K562 (cell line): ENCODE measurements around the gene PPM1L. TPM values are rescaled to one million over a fixed set of nuclear protein-coding genes. Genes with fewer than 3 reads are reported as not detected.

ENCODE experiments used
- ATAC-seq: fragments of 200-7000 bp; cut with Tn5 transposase; 3 replicates; pipeline ENCODE4 v1.9.1; 2020; ENCODE audit warnings: moderate library complexity
- BruUV-seq: library from RNA; stranded (reverse); fragments of 400-500 nt; replicated peaks from 2 replicates; lab custom pipeline; 2021; lab: Mats Ljungman, UMichigan
- CTCF ChIA-PET: fragments of 300-600 bp; formaldehyde crosslinking; extraction: SDS; loops from one replicate; lab custom pipeline; 2021; ENCODE audit warnings: low intra/inter-chr PET ratio; lab: Yijun Ruan, JAX
- POLR2A ChIA-PET: fragments of 300-600, 350-650 bp; sonication (Branson Sonifier 250); formaldehyde crosslinking; extraction: SDS; loops from one replicate; lab custom pipeline; 2021; ENCODE audit warnings: antibody characterized with exemption, inconsistent platforms; lab: Yijun Ruan, JAX
- DNase-seq, 4 experiments: peaks; one replicate each; pipeline versions ENCODE4 v3.0.0 to v3.0.0-alpha.2; 2011 to 2018; ENCODE audit warnings: low spot score in 3 of 4, mixed read lengths in 3 of 4; ENCODE audit errors: extremely low read depth in 1 of 4
- FAIRE-seq: peaks from 2 replicates; lab custom pipeline; 2011; peaks lifted over from hg19 to GRCh38; lab: Jason Lieb, UNC
- H2AFZ ChIP-seq: 2 replicates; pipeline ENCODE4 v1.6.0; 2011; ENCODE audit warnings: low read depth, low read length, control low read depth, inconsistent platforms
- H3K27ac ChIP-seq: fragments of 200-600 bp; 3 replicates; pipeline ENCODE4 v1.8.0; 2011; ENCODE audit warnings: low read depth, mild to moderate bottlenecking, control low read depth, inconsistent platforms, low read length, moderate library complexity, mixed read lengths; ENCODE audit errors: extremely low read depth
- H3K27me3 ChIP-seq, 2 experiments: fragments of 300-600 bp in 1 of 2; 2 replicates in 1 of 2; 3 replicates in 1 of 2; pipeline versions ENCODE4 v1.6.0 to v1.8.0; 2011; ENCODE audit warnings: inconsistent platforms in 2 of 2, low read length in 2 of 2, mild to moderate bottlenecking in 1 of 2, mixed read lengths in 1 of 2, moderate library complexity in 1 of 2; ENCODE audit not compliant: control insufficient read depth in 2 of 2, insufficient read depth in 2 of 2
- H3K36me3 ChIP-seq: fragments of 300-600 bp; 3 replicates; pipeline ENCODE4 v1.8.0; 2011; ENCODE audit warnings: mild to moderate bottlenecking, low read length, inconsistent platforms; ENCODE audit not compliant: control insufficient read depth, insufficient read depth
- H3K4me1 ChIP-seq, 2 experiments: fragments of 200-600 bp in 1 of 2; replicated peaks in 1 of 2; 2 replicates in 1 of 2; 3 replicates in 1 of 2; pipeline versions ENCODE4 v1.5.1 to v1.8.0; 2011; ENCODE audit warnings: inconsistent platforms in 2 of 2, low read length in 2 of 2, mild to moderate bottlenecking in 1 of 2, mixed read lengths in 1 of 2, moderate library complexity in 1 of 2; ENCODE audit not compliant: control insufficient read depth in 2 of 2, insufficient read depth in 2 of 2
- H3K4me2 ChIP-seq: 2 replicates; pipeline ENCODE4 v1.6.1; 2011; ENCODE audit warnings: low read length, control low read depth, inconsistent platforms, mixed read lengths; ENCODE audit not compliant: insufficient read depth
- H3K4me3 ChIP-seq: fragments of 200-600 bp; sonication (generic), shearing (Covaris generic); 2 replicates; pipeline ENCODE4 v1.5.1; 2016; ENCODE audit warnings: control low read depth, inconsistent platforms
- H3K79me2 ChIP-seq: fragments of 200-600 bp; 3 replicates; pipeline ENCODE4 v1.8.0; 2011; ENCODE audit warnings: low read length, inconsistent platforms; ENCODE audit not compliant: control insufficient read depth, insufficient read depth
- H3K9ac ChIP-seq, 2 experiments: 2 replicates each; pipeline versions ENCODE4 v1.6.0 to v1.6.1; 2011; ENCODE audit warnings: low read depth in 2 of 2, low read length in 2 of 2, control low read depth in 1 of 2, inconsistent platforms in 1 of 2, mild to moderate bottlenecking in 1 of 2, mixed read lengths in 1 of 2; ENCODE audit not compliant: insufficient read depth in 1 of 2
- H3K9me1 ChIP-seq: one replicate; pipeline ENCODE4 v1.6.0; 2011; ENCODE audit warnings: inconsistent platforms, mild to moderate bottlenecking, low read length, moderate library complexity; ENCODE audit not compliant: control insufficient read depth, insufficient read depth
- H3K9me3 ChIP-seq: replicated peaks from 2 replicates; pipeline ENCODE4 v1.5.1; 2011; ENCODE audit warnings: low read depth, low read length, inconsistent platforms; ENCODE audit not compliant: control insufficient read depth, insufficient read depth
- H4K20me1 ChIP-seq: replicated peaks from 2 replicates; pipeline ENCODE4 v1.6.1; 2011; ENCODE audit warnings: low read length, inconsistent platforms, mixed read lengths; ENCODE audit not compliant: control insufficient read depth, insufficient read depth
- EHMT2 ChIP-seq: fragments of 450-650 bp; IDR thresholded peaks from 2 replicates; pipeline ENCODE4 v1.6.1; 2018; ENCODE audit warnings: antibody characterized with exemption
- KDM4B ChIP-seq, 2 experiments: fragments of 450-650 bp in 1 of 2; sonication (generic) in 1 of 2; IDR thresholded peaks; 2 replicates each; pipeline ENCODE4 v1.6.1; 2016 to 2017; ENCODE audit warnings: borderline replicate concordance in 2 of 2, antibody characterized with exemption in 1 of 2, low read depth in 1 of 2, mild to moderate bottlenecking in 1 of 2
- NR2C2 ChIP-seq, 2 experiments: fragments of 200-800 bp in 1 of 2; sonication (Bioruptor generic) in 1 of 2; sonication (generic) in 1 of 2; formaldehyde crosslinking in 1 of 2; IDR thresholded peaks; 2 replicates each; pipeline versions ENCODE4 v1.6.1 to v1.8.0; 2016 to 2022; ENCODE audit warnings: mild to moderate bottlenecking in 1 of 2, missing compliant biosample characterization in 1 of 2, missing genetic modification characterization in 1 of 2, missing genetic modification reagents in 1 of 2
- SIN3B ChIP-seq: fragments of 450-650 bp; IDR thresholded peaks from 2 replicates; pipeline ENCODE4 v1.6.1; 2017; ENCODE audit warnings: low read depth, mild to moderate bottlenecking, moderate library complexity
- ZNF146 ChIP-seq: IDR thresholded peaks from one replicate; pipeline ENCODE4 v1.6.1; 2018; ENCODE audit warnings: missing compliant biosample characterization; ENCODE audit not compliant: unreplicated experiment
- ZNF347 ChIP-seq: fragments of 450-650 bp; formaldehyde crosslinking; IDR thresholded peaks from 2 replicates; pipeline ENCODE4 v1.4.0; 2020; ENCODE audit warnings: low read depth, mild to moderate bottlenecking, moderate library complexity
- WGBS: fragments of 100-300 bp; shearing (Covaris generic); methylation state at CpG from one replicate; pipeline ENCODE4 v1.1.6; 2016; ENCODE audit warnings: low coverage, mixed read lengths; ENCODE audit not compliant: insufficient coverage; ENCODE audit errors: missing lambda C conversion rate; 5-methylcytosine and 5-hydroxymethylcytosine counted together
- in situ Hi-C: fragments of 300-500 bp; cut with MboI; formaldehyde crosslinking; loops from 4 replicates; pipeline ENCODE4 v1.15.0; 2018; ENCODE audit warnings: inconsistent platforms, mixed read lengths
- intact Hi-C: fragments of 100-400 bp; cut with micrococcal nuclease; formaldehyde crosslinking; loops from 2 replicates; pipeline ENCODE4 v1.14.2; 2022
- polyA plus RNA-seq, 8 experiments: library from polyadenylated mRNA; depleted of rRNA in 4 of 8; stranded (reverse) in 5 of 8; unstranded in 3 of 8; fragments of >200 nt; fragmentation: Nextera tagmentation in 2 of 8; fragmentation: Illumina TruSeq in 1 of 8; extraction: Ambion mirVana in 2 of 8; extraction: Trizol in 1 of 8; gene quantifications; 2 replicates each; pipeline versions ENCODE4 v1.2.1 to v1.2.3, GENCODE V29; 2011 to 2014; ENCODE audit warnings: inconsistent platforms in 1 of 8, missing spikeins in 1 of 8
- total RNA-seq, 7 experiments: library from RNA; depleted of rRNA in 6 of 7; stranded (reverse); fragments of >200 nt in 6 of 7; fragmentation: Illumina TruSeq in 2 of 7; extraction: Trizol in 2 of 7; gene quantifications; 2 replicates each; pipeline versions ENCODE4 v1.2.1 to v1.2.3, GENCODE V29; 2011 to 2021; ENCODE audit warnings: low replicate concordance in 1 of 7
- TF ChIP-seq, protein P1 (sequence below): fragments of 250-450 bp; sonication (Bioruptor Pico); IDR thresholded peaks from 2 replicates; pipeline ENCODE4 v1.8.0; 2021; ENCODE audit warnings: moderate library complexity, mild to moderate bottlenecking, inconsistent platforms
- TF ChIP-seq, protein P2 (sequence below): sonication (generic); formaldehyde crosslinking; IDR thresholded peaks from 2 replicates; pipeline ENCODE4 v1.8.1; 2023; ENCODE audit warnings: mild to moderate bottlenecking, missing genetic modification reagents

PPM1L gene
- total and polyA plus RNA-seq, 9 of the 15 experiments (the other 6 are each of a cell fraction or from before 2014, with no cell fraction given): 0.01 to 0.41 (median 0.14) TPM

GRCh38 chr3:160827516-160827915 lies 71.5 kb downstream of the PPM1L start (continued):
- TF ChIP-seq EHMT2 (no peak), ZNF347 (CRISPR knock-in tag) (no peak), SIN3B (no peak), ZNF146 (no peak)
- TF ChIP-seq, protein P1, sequence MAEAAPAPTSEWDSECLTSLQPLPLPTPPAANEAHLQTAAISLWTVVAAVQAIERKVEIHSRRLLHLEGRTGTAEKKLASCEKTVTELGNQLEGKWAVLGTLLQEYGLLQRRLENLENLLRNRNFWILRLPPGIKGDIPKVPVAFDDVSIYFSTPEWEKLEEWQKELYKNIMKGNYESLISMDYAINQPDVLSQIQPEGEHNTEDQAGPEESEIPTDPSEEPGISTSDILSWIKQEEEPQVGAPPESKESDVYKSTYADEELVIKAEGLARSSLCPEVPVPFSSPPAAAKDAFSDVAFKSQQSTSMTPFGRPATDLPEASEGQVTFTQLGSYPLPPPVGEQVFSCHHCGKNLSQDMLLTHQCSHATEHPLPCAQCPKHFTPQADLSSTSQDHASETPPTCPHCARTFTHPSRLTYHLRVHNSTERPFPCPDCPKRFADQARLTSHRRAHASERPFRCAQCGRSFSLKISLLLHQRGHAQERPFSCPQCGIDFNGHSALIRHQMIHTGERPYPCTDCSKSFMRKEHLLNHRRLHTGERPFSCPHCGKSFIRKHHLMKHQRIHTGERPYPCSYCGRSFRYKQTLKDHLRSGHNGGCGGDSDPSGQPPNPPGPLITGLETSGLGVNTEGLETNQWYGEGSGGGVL (CRISPR knock-in tag): no peak
- TF ChIP-seq, all 486 proteins: peak for 0

DNA sequence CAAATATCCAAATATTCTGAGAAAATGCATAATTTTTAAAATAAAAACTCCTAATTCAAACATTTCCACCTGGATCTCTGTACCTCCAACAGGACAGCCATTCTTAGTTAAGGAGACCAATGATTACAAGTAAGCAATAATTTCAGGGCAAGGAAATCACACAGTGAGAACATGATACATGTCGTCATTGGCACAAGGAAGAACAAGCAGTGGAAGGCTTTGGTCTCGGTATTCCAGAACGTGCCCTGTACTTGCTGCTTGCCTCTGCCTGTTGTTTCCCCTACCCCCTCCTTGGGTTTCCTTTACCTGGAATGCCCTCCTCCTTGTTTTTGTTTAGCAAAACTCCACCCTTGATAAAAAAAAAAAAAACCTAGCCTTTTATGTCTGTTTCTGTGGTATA lies 72.8 kb downstream of the PPM1L start:
- BruUV-seq: no TSS peak
- no peak for DNase-seq
- Histone ChIP-seq H3K79me2 (no peaks in the 10 kb centered on the region), H3K27me3 (no peaks in the 10 kb centered on the region), H4K20me1 (no peaks in the 10 kb centered on the region), H3K4me1 (no peaks in the 10 kb centered on the region), H3K9ac (no peak overlapping the region), H3K9me3 (no peaks in the 10 kb centered on the region), H2AFZ (no peak overlapping the region), H3K4me3 (no peak overlapping the region), H3K4me2 (no peak overlapping the region), H3K27ac (no peak overlapping the region), H3K36me3 (no peaks in the 10 kb centered on the region), H3K9me1 (no peaks in the 10 kb centered on the region)
- no peak for ATAC-seq
- ChIA-PET POLR2A (interaction anchor here (0.6 kb wide), 1 partner anchor 73 kb away, joined by 3 read pairs; the partner anchor contains the start of gene PPM1L), CTCF (no interaction called here)
- TF ChIP-seq, protein P2, sequence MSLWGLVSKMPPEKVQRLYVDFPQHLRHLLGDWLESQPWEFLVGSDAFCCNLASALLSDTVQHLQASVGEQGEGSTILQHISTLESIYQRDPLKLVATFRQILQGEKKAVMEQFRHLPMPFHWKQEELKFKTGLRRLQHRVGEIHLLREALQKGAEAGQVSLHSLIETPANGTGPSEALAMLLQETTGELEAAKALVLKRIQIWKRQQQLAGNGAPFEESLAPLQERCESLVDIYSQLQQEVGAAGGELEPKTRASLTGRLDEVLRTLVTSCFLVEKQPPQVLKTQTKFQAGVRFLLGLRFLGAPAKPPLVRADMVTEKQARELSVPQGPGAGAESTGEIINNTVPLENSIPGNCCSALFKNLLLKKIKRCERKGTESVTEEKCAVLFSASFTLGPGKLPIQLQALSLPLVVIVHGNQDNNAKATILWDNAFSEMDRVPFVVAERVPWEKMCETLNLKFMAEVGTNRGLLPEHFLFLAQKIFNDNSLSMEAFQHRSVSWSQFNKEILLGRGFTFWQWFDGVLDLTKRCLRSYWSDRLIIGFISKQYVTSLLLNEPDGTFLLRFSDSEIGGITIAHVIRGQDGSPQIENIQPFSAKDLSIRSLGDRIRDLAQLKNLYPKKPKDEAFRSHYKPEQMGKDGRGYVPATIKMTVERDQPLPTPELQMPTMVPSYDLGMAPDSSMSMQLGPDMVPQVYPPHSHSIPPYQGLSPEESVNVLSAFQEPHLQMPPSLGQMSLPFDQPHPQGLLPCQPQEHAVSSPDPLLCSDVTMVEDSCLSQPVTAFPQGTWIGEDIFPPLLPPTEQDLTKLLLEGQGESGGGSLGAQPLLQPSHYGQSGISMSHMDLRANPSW (CRISPR knock-in tag): no peak
- TF ChIP-seq NR2C2 (CRISPR knock-in tag; IDR thresholded peaks at IDR 0.05): no peak
- TF ChIP-seq NR2C2 (tag; IDR thresholded peaks at IDR 0.05): no peak
- TF ChIP-seq KDM4B (IDR thresholded peaks at IDR 0.05; ENCODE audit: borderline replicate concordance in 2 of 2, low read depth in 1 of 2): no peak
- FAIRE-seq: no peak
- 0% methylated on average over 3 of the region's 3 CpGs for WGBS
- intact Hi-C loops (no loop called here), in situ Hi-C loops (no loop called here)
